KMS-11 (cell line): Measurements from ENCODE around the gene CDK11A.
A peak's percentile ranks its signal among the peaks of the same experiment; 100 is the strongest.
"Not testable (repeated sequence)": the region's sequence is repeated elsewhere in the genome, so short reads cannot be mapped to it uniquely, and the experiment has no call there.

Experiments
- H2AFZ ChIP-seq: fragments of 200-600 bp; sonication (generic); 2 replicates; pipeline ENCODE4 v1.6.1; 2016; ENCODE audit warnings: antibody characterized with exemption, mixed run types, low read depth
- H3K27ac ChIP-seq: fragments of 200-600 bp; sonication (generic); 2 replicates; pipeline ENCODE4 v1.6.1; 2016; ENCODE audit warnings: mild to moderate bottlenecking, mixed run types
- H3K27me3 ChIP-seq: fragments of 200-600 bp; sonication (generic); 2 replicates; pipeline ENCODE4 v1.6.1; 2017; ENCODE audit warnings: mild to moderate bottlenecking, low read depth, mixed run types, moderate library complexity; ENCODE audit not compliant: insufficient read depth
- H3K36me3 ChIP-seq: fragments of 200-600 bp; sonication (generic); 2 replicates; pipeline ENCODE4 v1.6.1; 2017; ENCODE audit warnings: mild to moderate bottlenecking, mixed run types; ENCODE audit not compliant: insufficient read depth
- H3K4me1 ChIP-seq: fragments of 200-600 bp; sonication (generic); 2 replicates; pipeline ENCODE4 v1.6.1; 2016; ENCODE audit warnings: mild to moderate bottlenecking, low read depth, mixed run types; ENCODE audit not compliant: poor library complexity, severe bottlenecking
- H3K4me2 ChIP-seq: fragments of 200-600 bp; sonication (generic); 2 replicates; pipeline ENCODE4 v1.7.0; 2016; ENCODE audit warnings: mild to moderate bottlenecking, mixed run types
- H3K4me3 ChIP-seq: fragments of 200-600 bp; sonication (generic); IDR thresholded peaks from 2 replicates; pipeline ENCODE4 v1.6.1; 2017; ENCODE audit warnings: low read depth, low read length, mixed read lengths; ENCODE audit not compliant: insufficient read depth
- H3K79me2 ChIP-seq: fragments of 200-600 bp; sonication (generic); 2 replicates; pipeline ENCODE4 v1.6.1; 2016; ENCODE audit warnings: low read depth, mixed run types; ENCODE audit not compliant: insufficient read depth
- H3K9ac ChIP-seq: fragments of 200-600 bp; sonication (generic); 2 replicates; pipeline ENCODE4 v1.6.1; 2016; ENCODE audit warnings: mild to moderate bottlenecking, mixed run types
- H4K20me1 ChIP-seq: fragments of 200-600 bp; sonication (generic); 2 replicates; pipeline ENCODE4 v1.6.1; 2016; ENCODE audit warnings: mild to moderate bottlenecking, mixed run types; ENCODE audit not compliant: insufficient read depth
- TF ChIP-seq, protein P1 (sequence below): fragments of 200-600 bp; sonication (generic); conservative IDR thresholded peaks from 2 replicates; pipeline ENCODE4 v1.6.1; 2017; ENCODE audit warnings: low read depth, mild to moderate bottlenecking, antibody characterized with exemption, low read length, moderate library complexity, mixed read lengths

CDK11A gene

DNA sequence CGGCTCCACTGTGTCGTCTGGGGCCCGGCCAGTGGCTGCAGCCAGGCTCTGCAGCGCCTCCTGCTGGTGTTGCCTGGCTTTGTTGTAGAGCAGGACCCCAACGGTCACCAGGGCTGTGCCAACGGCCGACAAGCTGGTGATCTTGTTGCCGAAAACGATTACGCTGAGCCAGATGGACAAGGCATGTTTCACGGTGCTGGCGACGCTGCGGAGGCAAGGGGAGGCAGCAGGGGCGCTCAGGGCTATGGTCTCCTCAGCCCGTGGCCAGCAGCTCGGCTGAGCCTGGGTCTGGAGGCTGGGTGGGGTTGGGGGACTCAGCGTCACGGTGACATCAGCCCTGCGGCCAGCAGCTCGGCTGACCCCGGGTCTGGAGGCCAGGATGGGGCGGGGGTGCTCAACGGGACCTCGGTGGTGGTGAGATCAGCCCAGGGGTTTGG lies 58.3 kb downstream of the CDK11A start:
- Histone ChIP-seq H3K4me1 (no peaks in the 10 kb centered on the region), H3K9ac (no peak overlapping the region), H3K4me2 (no peak overlapping the region), H3K79me2 (no peaks in the 10 kb centered on the region), H3K4me3 (no peak overlapping the region), H3K36me3 (no peaks in the 10 kb centered on the region), H2AFZ (no peak overlapping the region), H3K27me3 (no peaks in the 10 kb centered on the region), H3K27ac (no peak overlapping the region), H4K20me1 (no peaks in the 10 kb centered on the region)
- TF ChIP-seq, protein P1, sequence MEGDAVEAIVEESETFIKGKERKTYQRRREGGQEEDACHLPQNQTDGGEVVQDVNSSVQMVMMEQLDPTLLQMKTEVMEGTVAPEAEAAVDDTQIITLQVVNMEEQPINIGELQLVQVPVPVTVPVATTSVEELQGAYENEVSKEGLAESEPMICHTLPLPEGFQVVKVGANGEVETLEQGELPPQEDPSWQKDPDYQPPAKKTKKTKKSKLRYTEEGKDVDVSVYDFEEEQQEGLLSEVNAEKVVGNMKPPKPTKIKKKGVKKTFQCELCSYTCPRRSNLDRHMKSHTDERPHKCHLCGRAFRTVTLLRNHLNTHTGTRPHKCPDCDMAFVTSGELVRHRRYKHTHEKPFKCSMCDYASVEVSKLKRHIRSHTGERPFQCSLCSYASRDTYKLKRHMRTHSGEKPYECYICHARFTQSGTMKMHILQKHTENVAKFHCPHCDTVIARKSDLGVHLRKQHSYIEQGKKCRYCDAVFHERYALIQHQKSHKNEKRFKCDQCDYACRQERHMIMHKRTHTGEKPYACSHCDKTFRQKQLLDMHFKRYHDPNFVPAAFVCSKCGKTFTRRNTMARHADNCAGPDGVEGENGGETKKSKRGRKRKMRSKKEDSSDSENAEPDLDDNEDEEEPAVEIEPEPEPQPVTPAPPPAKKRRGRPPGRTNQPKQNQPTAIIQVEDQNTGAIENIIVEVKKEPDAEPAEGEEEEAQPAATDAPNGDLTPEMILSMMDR = peak; percentile 55

DNA sequence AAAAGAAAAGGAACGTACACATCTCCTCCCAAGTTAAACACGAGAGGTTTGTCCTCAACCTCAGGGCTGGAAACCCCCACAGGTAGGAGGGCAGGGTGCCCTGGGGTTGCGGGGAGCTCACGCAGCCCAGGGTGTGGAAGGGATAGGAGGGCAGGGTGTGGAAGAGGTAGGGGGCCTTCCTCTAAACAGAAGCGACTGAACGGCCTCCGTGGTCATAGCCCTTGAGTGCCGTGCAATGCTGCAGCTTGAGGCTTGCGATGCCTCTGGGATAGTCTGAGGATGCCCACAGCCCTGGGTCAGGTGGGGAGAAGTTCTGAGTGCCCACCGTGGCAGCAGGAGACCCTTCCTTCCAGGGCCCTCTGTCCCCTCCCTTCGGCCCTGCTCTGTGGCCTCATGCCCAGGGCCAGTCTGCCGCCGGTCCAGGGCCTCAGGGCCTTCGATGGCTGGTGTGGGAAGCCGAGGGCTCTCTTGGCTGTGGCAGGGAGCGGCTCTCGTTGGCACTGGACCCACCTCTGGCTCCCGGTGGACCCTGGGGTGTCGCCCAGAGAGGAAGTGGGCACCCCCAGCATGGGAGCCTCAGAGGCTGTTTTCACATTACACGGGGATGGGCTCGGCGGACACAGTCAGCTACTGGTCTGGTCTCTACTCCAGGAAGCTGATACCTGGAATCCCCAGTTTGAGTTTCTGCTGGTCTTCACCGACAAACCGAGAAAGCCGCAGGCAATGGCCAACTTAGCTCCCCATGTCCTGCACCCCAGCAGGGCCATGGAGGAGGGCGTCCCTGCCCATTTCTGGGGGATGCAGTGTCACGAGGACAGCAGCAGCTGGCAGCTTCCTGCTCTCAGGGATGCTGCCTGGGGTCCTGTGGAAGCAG lies 59.0 kb downstream of the CDK11A start:
- H3K4me1 ChIP-seq = no peaks in the 10 kb centered on the region
- no peak overlapping the region for H3K27ac ChIP-seq
- H4K20me1 ChIP-seq = no peaks in the 10 kb centered on the region
- no peaks in the 10 kb centered on the region for H3K36me3 ChIP-seq
- TF ChIP-seq, protein P1 = no peak
- no peak overlapping the region for H3K4me3 ChIP-seq
- no peak overlapping the region for H3K4me2 ChIP-seq
- H3K79me2 ChIP-seq = no peaks in the 10 kb centered on the region
- H3K27me3 ChIP-seq = no peaks in the 10 kb centered on the region
- H3K9ac ChIP-seq = no peak overlapping the region
- H2AFZ ChIP-seq = no peak overlapping the region

DNA sequence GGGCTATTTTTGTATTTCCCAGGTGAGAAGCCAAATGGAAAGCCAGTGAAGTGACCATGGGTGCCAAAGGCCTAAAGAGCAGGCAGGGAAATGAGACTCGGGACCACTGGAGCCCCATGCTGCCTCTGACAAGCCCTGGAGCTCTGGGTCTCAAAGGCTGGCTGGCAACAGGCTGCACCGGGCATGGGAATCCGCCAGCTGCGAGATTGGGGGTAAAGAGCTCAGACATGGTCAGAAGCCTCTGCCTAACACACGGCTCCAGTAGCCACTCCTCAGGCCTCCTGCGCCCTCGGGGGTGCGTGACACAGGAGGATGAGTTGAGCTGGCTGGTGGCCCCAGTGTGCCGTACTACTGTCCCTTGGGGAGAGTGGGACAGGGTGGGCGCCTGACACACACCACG lies 59.8 kb downstream of the CDK11A start:
- not testable (repeated sequence) for H3K27ac ChIP-seq, H2AFZ ChIP-seq, H4K20me1 ChIP-seq, H3K9ac ChIP-seq, H3K79me2 ChIP-seq, H3K4me3 ChIP-seq, H3K27me3 ChIP-seq, H3K36me3 ChIP-seq, H3K4me2 ChIP-seq, H3K4me1 ChIP-seq

DNA sequence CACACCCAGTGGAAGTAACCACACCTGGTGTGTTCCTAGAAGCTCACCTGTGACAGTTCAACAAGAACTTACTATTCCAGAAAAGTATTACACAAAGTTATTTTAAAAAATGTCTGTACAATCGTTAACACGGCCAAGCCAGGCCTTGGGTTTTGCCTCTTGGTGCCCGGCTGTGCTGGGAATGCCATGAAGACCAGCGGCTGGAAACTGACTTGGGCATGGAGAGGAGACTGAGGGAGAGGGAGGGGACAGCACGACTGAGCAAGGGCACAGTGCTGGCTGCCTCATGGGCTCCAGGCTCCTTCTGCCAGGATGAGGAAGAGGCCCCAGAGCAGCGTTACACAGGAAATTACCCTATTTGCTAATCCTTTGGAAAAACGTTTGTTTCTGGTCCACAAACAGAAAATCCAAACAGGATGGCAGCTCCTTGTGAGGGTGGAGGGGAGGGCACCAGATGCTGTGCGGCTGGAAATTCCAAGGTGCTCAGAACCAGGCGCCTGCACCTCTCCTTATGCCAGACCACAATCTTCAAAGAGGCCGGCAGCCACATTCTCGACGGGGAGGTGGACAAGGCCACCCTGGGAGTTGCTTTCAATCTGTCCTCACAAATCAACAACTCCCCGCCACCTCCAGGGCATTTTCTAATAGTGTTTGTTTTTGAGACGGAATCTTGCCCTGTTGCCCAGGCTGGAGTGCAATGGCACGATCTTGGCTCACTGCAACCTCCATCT lies 61.2 kb downstream of the CDK11A start:
- not testable (repeated sequence) for H3K4me1 ChIP-seq, H3K4me2 ChIP-seq, H3K27me3 ChIP-seq, H2AFZ ChIP-seq, H4K20me1 ChIP-seq, H3K27ac ChIP-seq, H3K9ac ChIP-seq, H3K4me3 ChIP-seq, H3K79me2 ChIP-seq, H3K36me3 ChIP-seq

DNA sequence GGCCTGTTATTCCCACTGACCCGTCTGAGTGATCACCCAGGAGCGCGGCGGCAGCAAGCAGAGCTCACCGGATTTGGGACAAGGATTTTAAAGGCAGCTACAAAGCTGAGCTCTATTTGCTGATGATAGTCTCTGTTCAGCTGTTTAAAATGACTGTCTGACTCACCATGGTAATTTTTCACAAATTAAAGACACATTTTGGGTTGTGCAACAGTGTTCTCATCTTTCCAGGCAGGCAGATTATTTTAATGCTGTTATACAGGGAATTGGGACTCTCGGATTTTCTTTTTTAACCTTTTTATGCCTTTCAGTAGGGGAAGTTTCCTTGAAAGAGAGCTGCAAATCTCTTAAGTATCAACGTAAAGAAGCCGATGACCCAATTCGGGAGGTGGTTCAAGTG lies 61.8 kb downstream of the CDK11A start:
- not testable (repeated sequence) for H3K4me3 ChIP-seq, H4K20me1 ChIP-seq, H3K4me1 ChIP-seq, H3K9ac ChIP-seq, H3K36me3 ChIP-seq, H3K4me2 ChIP-seq, H3K79me2 ChIP-seq, H3K27ac ChIP-seq, H2AFZ ChIP-seq, H3K27me3 ChIP-seq
